Lower lobe of right lung (tissue), 2 donors: Measurements from ENCODE around the gene C2CD4D. TPM values are rescaled to one million over a fixed set of nuclear protein-coding genes. Genes with fewer than 3 reads are reported as not detected.

Experiments used
- ATAC-seq, 2 donors: fragments of 200-7000 bp; cut with Tn5 transposase; one replicate each; pipeline ENCODE4 v1.9.1; 2020 to 2022; ENCODE audit warnings: mild to moderate bottlenecking in 2 of 2, moderate library complexity in 2 of 2
- DNase-seq: peaks from one replicate; pipeline ENCODE4 v3.0.0-alpha.2; 2020
- H3K27ac ChIP-seq: fragments of 200-600 bp; one replicate; pipeline ENCODE4 v1.8.0; 2022
- H3K27me3 ChIP-seq: fragments of 200-600 bp; one replicate; pipeline ENCODE4 v1.8.0; 2022; ENCODE audit warnings: low read depth
- H3K36me3 ChIP-seq: fragments of 200-600 bp; one replicate; pipeline ENCODE4 v1.8.0; 2022; ENCODE audit warnings: mild to moderate bottlenecking
- H3K4me1 ChIP-seq: fragments of 200-600 bp; one replicate; pipeline ENCODE4 v1.8.0; 2022
- H3K4me3 ChIP-seq: fragments of 200-600 bp; one replicate; pipeline ENCODE4 v1.8.0; 2022; ENCODE audit warnings: mild to moderate bottlenecking
- H3K9me3 ChIP-seq: fragments of 200-600 bp; one replicate; pipeline ENCODE4 v1.8.0; 2022
- intact Hi-C: fragments of 100-400 bp; cut with DNase I; formaldehyde crosslinking; loops from one replicate; pipeline ENCODE4 v1.11.0; 2022
- total RNA-seq: library from RNA; stranded (reverse); fragmentation: NEBNext Ultra II Directional; extraction: Animal tissue kit (Norgen Biotek cat#: 25700); gene quantifications from one replicate; pipeline ENCODE4 v1.2.1, GENCODE V29; 2021
- TF ChIP-seq, protein P1 (sequence below): fragments of 200-600 bp; IDR thresholded peaks from one replicate; pipeline ENCODE4 v1.8.0; 2022; ENCODE audit warnings: antibody characterized with exemption, mild to moderate bottlenecking
- donor health status: DM: no; HTN: yes; CAD: no; lungs with severe emphysema.

C2CD4D gene
- total RNA-seq, 1 donor from 2014 or later = 0.21 TPM

GRCh38 chr1:151803915-151804314, 35.7 kb downstream of the C2CD4D start:
- TF ChIP-seq, protein P1, sequence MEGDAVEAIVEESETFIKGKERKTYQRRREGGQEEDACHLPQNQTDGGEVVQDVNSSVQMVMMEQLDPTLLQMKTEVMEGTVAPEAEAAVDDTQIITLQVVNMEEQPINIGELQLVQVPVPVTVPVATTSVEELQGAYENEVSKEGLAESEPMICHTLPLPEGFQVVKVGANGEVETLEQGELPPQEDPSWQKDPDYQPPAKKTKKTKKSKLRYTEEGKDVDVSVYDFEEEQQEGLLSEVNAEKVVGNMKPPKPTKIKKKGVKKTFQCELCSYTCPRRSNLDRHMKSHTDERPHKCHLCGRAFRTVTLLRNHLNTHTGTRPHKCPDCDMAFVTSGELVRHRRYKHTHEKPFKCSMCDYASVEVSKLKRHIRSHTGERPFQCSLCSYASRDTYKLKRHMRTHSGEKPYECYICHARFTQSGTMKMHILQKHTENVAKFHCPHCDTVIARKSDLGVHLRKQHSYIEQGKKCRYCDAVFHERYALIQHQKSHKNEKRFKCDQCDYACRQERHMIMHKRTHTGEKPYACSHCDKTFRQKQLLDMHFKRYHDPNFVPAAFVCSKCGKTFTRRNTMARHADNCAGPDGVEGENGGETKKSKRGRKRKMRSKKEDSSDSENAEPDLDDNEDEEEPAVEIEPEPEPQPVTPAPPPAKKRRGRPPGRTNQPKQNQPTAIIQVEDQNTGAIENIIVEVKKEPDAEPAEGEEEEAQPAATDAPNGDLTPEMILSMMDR = no peak
- DNase-seq (no peak), ATAC-seq (no peak)
- Histone ChIP-seq H3K4me1 (no peaks in the 10 kb centered on the region), H3K27me3 (no peaks in the 10 kb centered on the region), H3K36me3 (no peaks in the 10 kb centered on the region), H3K4me3 (no peak overlapping the region), H3K9me3 (no peaks in the 10 kb centered on the region), H3K27ac (no peak overlapping the region)
- intact Hi-C loops = no loop called here

DNA sequence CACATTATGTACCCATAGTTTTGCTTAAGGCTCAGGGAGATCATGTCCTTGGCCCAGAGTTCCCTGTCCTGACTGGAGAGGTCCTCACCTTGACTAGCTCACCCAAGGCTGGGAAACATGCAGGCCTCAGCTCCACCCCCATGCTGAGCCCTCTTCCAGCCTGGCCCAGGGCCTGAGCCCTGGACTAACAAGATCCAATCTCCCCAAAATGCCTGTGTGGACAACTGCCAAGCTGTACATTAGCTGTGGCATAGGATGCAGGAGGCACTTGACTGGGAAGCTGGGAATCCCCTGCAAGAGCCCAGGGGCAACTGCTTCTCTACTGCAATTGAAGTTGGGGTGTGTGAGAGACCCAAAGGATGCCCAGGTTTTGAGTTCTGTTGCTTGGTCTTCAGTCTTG, 36.5 kb downstream of the C2CD4D start:
- no peak for DNase-seq
- Histone ChIP-seq H3K4me3 (no peak overlapping the region), H3K27me3 (no peaks in the 10 kb centered on the region), H3K27ac (no peak overlapping the region), H3K36me3 (no peaks in the 10 kb centered on the region), H3K4me1 (no peaks in the 10 kb centered on the region), H3K9me3 (no peaks in the 10 kb centered on the region)
- no peak for ATAC-seq
- TF ChIP-seq, protein P1 = no peak
- intact Hi-C loops = no loop called here

DNA sequence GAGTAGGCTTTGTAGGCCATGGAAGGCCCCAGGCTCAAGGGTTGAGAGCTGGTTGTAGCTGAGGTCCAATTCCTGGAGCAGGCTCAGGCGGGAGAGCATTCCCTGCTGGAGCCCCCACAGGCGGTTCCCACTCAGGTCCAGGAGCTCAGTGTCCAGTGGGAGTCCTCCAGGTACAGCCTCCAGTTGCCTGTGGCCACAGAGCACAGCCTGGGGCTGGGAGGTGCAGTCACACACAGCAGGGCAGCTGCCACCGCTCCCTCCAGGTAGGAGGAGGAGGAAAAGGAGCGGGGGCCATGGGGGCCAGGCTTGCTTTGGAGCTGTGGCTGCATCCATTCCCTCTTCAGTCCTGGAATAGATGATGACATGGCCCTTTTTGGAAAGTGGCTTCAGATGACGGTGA, 37.2 kb downstream of the C2CD4D start:
- TF ChIP-seq, protein P1 = no peak

DNA sequence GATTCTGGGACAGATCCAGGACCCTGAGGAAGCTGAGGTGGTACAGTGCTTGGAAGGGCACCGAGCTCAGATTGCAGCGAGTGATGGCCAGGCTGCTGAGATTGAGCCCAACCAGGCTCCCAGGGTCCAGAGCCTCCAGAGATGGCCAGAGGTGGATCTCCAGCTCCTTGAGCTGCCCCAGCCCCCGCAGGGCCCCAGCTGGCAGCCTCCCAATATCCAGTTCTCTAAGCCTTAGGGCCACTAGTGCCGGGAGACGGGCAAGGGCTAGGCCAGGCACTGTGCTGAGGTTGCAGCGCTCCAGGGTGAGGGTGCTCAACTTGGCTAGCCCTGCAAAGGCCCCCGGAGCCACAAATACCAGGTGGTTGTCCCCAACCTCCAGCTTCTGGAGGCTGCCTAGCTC, 37.8 kb downstream of the C2CD4D start:
- H3K9me3 ChIP-seq = no peaks in the 10 kb centered on the region
- no peaks in the 10 kb centered on the region for H3K36me3 ChIP-seq
- intact Hi-C loops = no loop called here
- no peaks in the 10 kb centered on the region for H3K4me1 ChIP-seq
- H3K27ac ChIP-seq = no peak overlapping the region
- H3K27me3 ChIP-seq = no peaks in the 10 kb centered on the region
- no peak overlapping the region for H3K4me3 ChIP-seq
- DNase-seq (no peak), ATAC-seq (no peak)
- TF ChIP-seq, protein P1 = no peak

More for the DNA sequence above, 37.2 kb downstream of the C2CD4D start:
- ATAC-seq (no peak), DNase-seq (no peak)
- Histone ChIP-seq H3K27me3 (no peaks in the 10 kb centered on the region), H3K36me3 (no peaks in the 10 kb centered on the region), H3K4me1 (no peaks in the 10 kb centered on the region), H3K9me3 (no peaks in the 10 kb centered on the region), H3K4me3 (no peak overlapping the region), H3K27ac (no peak overlapping the region)
- intact Hi-C loops = no loop called here

- no peaks in the 10 kb centered on the region for H3K9me3 ChIP-seq
- no peaks in the 10 kb centered on the region for H3K27me3 ChIP-seq
- ATAC-seq (no peak), DNase-seq (no peak)
- no peaks in the 10 kb centered on the region for H3K4me1 ChIP-seq
- H3K36me3 ChIP-seq = no peaks in the 10 kb centered on the region
- no peak overlapping the region for H3K4me3 ChIP-seq
- H3K27ac ChIP-seq = no peak overlapping the region
- TF ChIP-seq, protein P1 = no peak
- intact Hi-C loops = no loop called here
Measured at GRCh38 chr1:151801310-151801820, 38.3 kb downstream of the C2CD4D start.

- ATAC-seq = no peak
- TF ChIP-seq, protein P1 = no peak
Measured at GRCh38 chr1:151800830-151801229, 38.8 kb downstream of the C2CD4D start.

More at GRCh38 chr1:151800830-151801229, 38.8 kb downstream of the C2CD4D start:
- no peak overlapping the region for H3K27ac ChIP-seq
- H3K4me1 ChIP-seq = no peaks in the 10 kb centered on the region
- no peaks in the 10 kb centered on the region for H3K36me3 ChIP-seq
- H3K4me3 ChIP-seq = no peak overlapping the region
- no peaks in the 10 kb centered on the region for H3K9me3 ChIP-seq
- intact Hi-C loops = no loop called here
- no peaks in the 10 kb centered on the region for H3K27me3 ChIP-seq
- no peak for DNase-seq
